ENCODE measurements around the gene CERS6. TPM values are rescaled to one million over a fixed set of nuclear protein-coding genes. Genes with fewer than 3 reads are reported as not detected.

The CERS6 gene
- total and polyA plus RNA-seq, 10 of the 15 experiments (the other 5 are each of a cell fraction or from before 2014, with no cell fraction given) = 1.3 to 20.4 (median 14.1) TPM

DNA sequence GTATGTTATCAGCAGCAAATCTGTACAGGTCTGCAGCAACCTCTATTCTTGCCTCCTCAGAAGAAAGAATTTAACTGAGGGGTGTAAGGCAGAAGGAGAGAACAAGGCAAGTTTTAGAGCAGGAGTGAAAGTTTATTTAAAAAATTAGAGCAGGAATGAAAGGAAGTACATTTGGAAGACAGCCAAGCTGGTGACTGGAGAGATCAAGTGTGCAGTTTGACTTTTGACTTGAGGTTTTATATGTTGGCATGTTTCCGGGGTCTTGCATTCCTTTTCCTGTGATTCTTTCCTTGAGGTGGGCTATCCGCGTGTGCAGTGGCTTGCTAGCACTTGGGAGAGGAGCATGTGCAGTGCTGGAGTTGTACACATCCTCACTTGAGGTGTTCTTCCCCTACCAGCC, 16.5 kb upstream of the CERS6 start:
- intact Hi-C loops (cut with micrococcal nuclease; ENCODE audit: unreplicated experiment) = no loop called here
- H3K4me3 ChIP-seq = no peak overlapping the region
- H3K4me1 ChIP-seq (ENCODE audit: control insufficient read depth, insufficient read depth, low read length) = no peaks in the 10 kb centered on the region
- in situ Hi-C loops (cut with MboI) = no loop called here
- ChIA-PET RAD21 (ENCODE audit: unreplicated experiment) (no interaction called here), SMC1A (ENCODE audit: uncharacterized antibody, unreplicated experiment) (no interaction called here), POLR2A (no interaction called here), CTCF (no interaction called here)
- FAIRE-seq = no peak
- no peak for ATAC-seq
- no peaks in the 10 kb centered on the region for H3K36me3 ChIP-seq (ENCODE audit: control insufficient read depth in 2 of 2, insufficient read depth in 2 of 2, low read length in 1 of 2)
- H2AFZ ChIP-seq (ENCODE audit: control insufficient read depth, low read depth, low read length) = no peak overlapping the region
- no peak for TF ChIP-seq WRNIP1 (IDR thresholded peaks at IDR 0.05; ENCODE audit: borderline replicate concordance, low read depth, low read length)
- no peak for TF ChIP-seq HCFC1 (IDR thresholded peaks at IDR 0.05; ENCODE audit: low read length)
- no peak for TF ChIP-seq JUND (IDR thresholded peaks at IDR 0.05; ENCODE audit: low read depth, low read length)
- TF ChIP-seq NRF1 (conservative IDR thresholded peaks at IDR 0.05; ENCODE audit: low read depth, low read length) = no peak
- TF ChIP-seq, protein P1, sequence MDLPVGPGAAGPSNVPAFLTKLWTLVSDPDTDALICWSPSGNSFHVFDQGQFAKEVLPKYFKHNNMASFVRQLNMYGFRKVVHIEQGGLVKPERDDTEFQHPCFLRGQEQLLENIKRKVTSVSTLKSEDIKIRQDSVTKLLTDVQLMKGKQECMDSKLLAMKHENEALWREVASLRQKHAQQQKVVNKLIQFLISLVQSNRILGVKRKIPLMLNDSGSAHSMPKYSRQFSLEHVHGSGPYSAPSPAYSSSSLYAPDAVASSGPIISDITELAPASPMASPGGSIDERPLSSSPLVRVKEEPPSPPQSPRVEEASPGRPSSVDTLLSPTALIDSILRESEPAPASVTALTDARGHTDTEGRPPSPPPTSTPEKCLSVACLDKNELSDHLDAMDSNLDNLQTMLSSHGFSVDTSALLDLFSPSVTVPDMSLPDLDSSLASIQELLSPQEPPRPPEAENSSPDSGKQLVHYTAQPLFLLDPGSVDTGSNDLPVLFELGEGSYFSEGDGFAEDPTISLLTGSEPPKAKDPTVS (IDR thresholded peaks at IDR 0.05; ENCODE audit: low read depth, low read length) = no peak
- TF ChIP-seq CBFB (IDR thresholded peaks at IDR 0.05; ENCODE audit: low read depth) = no peak
- TF ChIP-seq YBX1 (IDR thresholded peaks at IDR 0.05) = no peak
- no peak for TF ChIP-seq NFYA (IDR thresholded peaks at IDR 0.05; ENCODE audit: borderline replicate concordance, low read depth, low read length)
- no peak for TF ChIP-seq CBX5 (IDR thresholded peaks at IDR 0.05; ENCODE audit: low read depth)
- TF ChIP-seq EED (IDR thresholded peaks at IDR 0.05; ENCODE audit: low read depth) = no peak
- no peak overlapping the region for H3K4me2 ChIP-seq (ENCODE audit: control insufficient read depth, insufficient read depth)
- H3K9ac ChIP-seq (ENCODE audit: control insufficient read depth, insufficient read depth, low read length) = no peak overlapping the region
- H4K20me1 ChIP-seq (ENCODE audit: control insufficient read depth, insufficient read depth) = no peaks in the 10 kb centered on the region
- no peak for DNase-seq (ENCODE audit: low read depth, low spot score)
- no peaks in the 10 kb centered on the region for H3K27me3 ChIP-seq (replicated peaks in 1 of 2; ENCODE audit: control insufficient read depth in 2 of 2, insufficient read depth in 2 of 2, low read length in 1 of 2)
- no TSS peak for BruUV-seq (replicated peaks)
- H3K27ac ChIP-seq (ENCODE audit: control insufficient read depth, insufficient read depth) = no peak overlapping the region
- H3K9me3 ChIP-seq (replicated peaks; ENCODE audit: control insufficient read depth, insufficient read depth, low read length) = no peaks in the 10 kb centered on the region
- no peaks in the 10 kb centered on the region for H3K79me2 ChIP-seq (ENCODE audit: control insufficient read depth, insufficient read depth, low read length)
- 83% methylated on average over 3 of the region's 3 CpGs for WGBS (ENCODE audit: insufficient coverage, insufficient replicate concordance, low lambda C conversion rate, missing lambda C conversion rate)

Data from GM12878 (cell line).